GM19239 (cell line): ENCODE results near the gene MUC22.
"Not testable (repeated sequence)": the region's sequence is repeated elsewhere in the genome, so short reads cannot be mapped to it uniquely, and the experiment has no call there.

Experiments
- DNase-seq: peaks from one replicate; pipeline ENCODE4 v3.0.0; 2011; ENCODE audit warnings: low spot score; ENCODE audit not compliant: insufficient read length
- FAIRE-seq: peaks from 2 replicates; lab custom pipeline; 2011; peaks lifted over from hg19 to GRCh38; lab: Jason Lieb, UNC

The MUC22 gene

GRCh38 chr6:30991891-30992290 lies 18.4 kb upstream of the MUC22 start:
- no peak for FAIRE-seq
- DNase-seq, result no peak

GRCh38 chr6:30997301-30997700 lies 13.0 kb upstream of the MUC22 start:
- no peak for FAIRE-seq
- no peak for DNase-seq

GRCh38 chr6:30998785-30999184 lies 11.5 kb upstream of the MUC22 start:
- no peak for DNase-seq
- FAIRE-seq, result no peak

GRCh38 chr6:31000067-31000860 lies 10.0 kb upstream of the MUC22 start:
- not testable (repeated sequence) for DNase-seq, FAIRE-seq

GRCh38 chr6:31001281-31001888 lies 8.9 kb upstream of the MUC22 start:
- no peak for FAIRE-seq
- no peak for DNase-seq

- no peak for DNase-seq
- FAIRE-seq, result no peak
These were observed 7.8 kb upstream of the MUC22 start for GRCh38 chr6:31002471-31002870.

DNA sequence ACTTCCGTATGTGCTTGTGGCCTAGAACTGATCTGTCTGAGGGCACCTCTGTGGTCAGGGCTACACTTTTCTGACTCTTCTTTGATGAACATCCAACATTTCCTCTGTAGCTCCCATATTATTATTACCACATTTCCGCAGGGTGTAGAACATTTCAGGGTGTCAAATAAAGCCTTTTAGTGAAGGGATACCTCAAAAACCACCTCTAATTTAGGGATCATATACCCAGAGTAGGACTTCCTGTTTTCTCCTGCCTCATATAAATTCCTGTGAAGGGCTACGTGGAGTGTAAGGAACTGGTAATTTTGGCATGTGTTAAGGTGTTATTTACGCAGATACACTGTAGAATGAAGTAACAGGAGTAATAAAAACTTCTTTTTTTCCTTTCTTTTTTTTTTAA lies 5.5 kb upstream of the MUC22 start:
- FAIRE-seq (no peak), DNase-seq (no peak)

DNA sequence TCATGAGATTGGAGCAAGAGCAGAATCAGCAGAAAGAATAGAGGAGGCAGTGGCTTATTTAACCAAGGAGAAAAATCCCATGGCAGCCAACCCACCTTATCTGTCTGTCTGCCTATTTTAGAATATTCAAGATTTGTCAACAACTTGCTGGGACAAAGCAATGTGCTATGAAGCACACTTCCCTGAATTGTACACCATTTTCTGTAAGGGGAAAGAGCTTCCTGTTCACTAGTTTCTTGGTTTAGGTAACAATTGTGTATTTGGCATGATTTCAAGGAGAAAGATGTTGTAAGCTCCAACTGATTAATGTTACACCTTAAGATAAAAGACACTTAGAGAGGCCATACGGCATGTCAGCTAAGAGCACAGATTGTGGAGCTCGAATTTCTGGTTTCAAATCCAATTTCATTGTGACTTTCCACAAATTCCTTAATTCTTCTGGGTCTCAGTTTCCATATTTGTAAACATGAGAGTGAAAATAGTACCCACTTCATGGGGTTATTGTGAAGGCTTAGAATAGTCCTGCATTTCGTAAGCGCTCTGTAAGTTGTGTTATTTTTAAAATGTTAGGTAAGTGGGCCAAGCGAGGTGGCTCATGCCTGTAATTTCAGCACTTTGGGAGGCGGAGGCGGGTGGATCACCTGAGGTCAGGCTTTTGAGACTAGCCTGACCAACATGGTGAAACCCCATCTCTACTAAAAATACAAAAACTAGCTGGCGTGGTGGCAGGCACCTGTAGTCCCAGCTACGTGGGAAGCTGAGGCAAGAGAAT lies 4.8 kb upstream of the MUC22 start:
- FAIRE-seq (no peak), DNase-seq (no peak)

- DNase-seq, result no peak
These were observed 2.6 kb upstream of the MUC22 start for GRCh38 chr6:31007694-31008093.

GRCh38 chr6:31008165-31008564 lies 2.1 kb upstream of the MUC22 start:
- FAIRE-seq (no peak), DNase-seq (no peak)

More at GRCh38 chr6:31007694-31008093, 2.6 kb upstream of the MUC22 start:
- FAIRE-seq, result no peak

DNA sequence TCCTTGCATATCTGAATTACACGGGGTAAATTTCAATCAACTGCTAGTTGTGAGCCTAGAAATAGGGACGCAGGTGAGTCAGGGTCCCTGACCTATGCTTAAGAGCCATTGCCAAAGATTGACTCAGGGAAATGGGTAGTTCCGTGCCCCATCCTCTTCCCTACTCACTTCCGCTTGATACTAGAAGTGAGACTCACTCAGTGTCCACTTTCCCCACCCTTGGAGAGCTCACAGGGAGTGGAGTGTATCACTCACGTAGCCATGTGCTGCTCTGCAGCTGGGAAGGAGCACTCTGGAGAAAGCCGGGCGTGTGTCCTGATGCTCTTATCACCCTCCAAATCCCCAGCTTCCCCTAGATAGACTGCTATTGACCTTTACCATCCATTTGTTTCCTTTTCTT lies 543 bp upstream of the MUC22 start:
- DNase-seq (no peak), FAIRE-seq (no peak)

DNA sequence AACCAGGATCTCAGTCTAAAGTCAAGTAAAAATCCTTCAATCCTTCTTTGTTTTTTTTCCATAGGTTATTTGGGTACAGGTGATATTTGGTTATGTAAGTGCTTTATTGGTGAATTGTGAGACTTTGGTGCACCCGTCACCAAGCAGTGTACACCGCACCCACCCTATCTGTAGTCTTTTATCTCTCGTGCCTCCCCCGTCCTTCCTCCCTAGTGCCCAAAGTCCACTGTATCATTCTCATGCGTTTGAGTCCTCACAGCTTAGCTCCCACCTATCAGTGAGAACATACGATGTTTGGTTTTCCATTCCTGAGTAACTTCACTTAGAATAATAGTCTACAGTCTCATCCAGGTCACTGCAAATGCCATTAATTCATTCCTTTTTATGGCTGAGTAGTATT lies 879 bp downstream of the MUC22 start:
- FAIRE-seq (no peak), DNase-seq (no peak)

DNA sequence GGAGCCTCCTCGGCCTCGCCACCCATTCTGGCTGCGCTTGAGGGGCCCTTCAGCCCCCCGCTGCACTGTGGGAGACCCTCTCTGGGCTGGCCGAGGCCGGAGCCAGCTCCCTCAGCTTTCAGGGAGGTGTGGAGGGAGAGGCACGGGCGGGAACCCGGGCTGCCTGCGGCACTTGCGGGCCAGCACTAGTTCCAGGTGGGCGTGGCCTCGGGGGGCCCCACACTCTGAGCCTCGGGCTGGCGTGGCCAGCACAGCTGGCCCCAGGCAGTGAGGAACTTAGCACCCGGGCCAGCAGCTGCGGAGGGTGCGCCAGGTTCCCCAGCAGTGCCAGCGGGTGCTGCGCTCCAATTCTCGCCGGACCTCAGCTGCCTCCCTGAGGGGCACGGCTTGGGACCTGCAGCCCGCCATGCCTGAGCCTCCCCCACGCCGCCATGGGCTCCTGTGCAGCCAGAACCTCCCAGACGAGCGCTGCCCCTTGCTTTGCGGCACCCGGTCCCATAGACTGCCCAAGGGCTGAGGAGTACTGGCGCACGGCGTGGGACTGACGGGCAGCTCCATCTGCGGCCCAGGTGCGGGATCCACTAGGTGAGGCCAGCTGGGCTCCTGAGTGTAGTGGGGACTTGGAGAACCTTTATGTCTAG lies 6.5 kb downstream of the MUC22 start:
- DNase-seq, result no peak
- FAIRE-seq, result no peak

- FAIRE-seq, DNase-seq: not testable (repeated sequence)
These were observed 7.2 kb downstream of the MUC22 start for GRCh38 chr6:31017436-31017835.

DNA sequence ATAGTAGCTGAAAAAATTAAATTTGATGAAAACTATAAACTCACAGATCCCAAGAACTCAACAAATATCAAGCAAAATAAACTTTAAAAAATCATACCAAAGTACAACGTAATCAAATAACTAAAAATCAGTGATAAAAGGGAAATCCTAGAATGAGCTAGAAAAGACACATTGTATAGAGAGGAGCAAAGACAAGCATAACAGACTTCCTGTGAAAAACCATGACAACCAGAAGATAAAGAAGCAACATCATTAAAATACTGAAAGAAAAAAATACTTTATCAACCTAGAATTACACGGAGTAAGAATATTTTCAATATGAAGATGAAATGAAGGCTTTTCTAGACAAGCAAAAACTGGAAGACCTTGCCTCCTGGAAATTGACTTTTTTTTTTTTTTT lies 9.8 kb downstream of the MUC22 start:
- FAIRE-seq, result no peak
- no peak for DNase-seq

DNA sequence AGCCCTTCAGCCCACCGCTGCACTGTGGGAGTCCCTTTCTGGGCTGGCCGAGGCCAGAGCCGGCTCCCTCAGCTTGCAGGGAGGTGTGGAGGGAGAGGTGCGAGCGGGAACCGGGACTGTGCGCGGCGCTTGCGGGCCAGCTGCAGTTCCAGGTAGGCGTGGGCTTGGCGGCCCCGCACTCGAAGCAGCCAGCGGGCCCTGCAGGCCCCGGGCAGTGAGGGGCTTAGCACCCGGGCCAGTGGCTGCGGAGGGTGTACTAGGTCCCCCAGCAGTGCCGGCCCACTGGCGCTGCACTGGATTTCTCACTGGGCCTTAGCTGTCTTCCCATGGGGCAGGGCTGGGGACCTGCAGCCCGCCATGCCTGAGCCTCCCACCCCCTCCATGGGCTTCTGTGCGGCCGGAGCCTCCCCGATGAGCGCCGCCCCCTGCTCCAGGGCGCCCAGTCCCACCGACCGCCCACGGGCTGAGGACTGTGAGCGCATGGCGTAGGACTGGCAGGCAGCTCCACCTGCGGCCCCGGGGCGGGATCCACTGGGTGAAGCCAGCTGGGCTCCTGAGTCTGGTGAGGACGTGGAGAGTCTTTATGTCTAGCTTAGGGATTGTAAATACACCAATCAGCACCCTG lies 10.5 kb downstream of the MUC22 start:
- DNase-seq, FAIRE-seq: not testable (repeated sequence)

- DNase-seq, FAIRE-seq: not testable (repeated sequence)
These were observed 11.6 kb downstream of the MUC22 start for GRCh38 chr6:31021705-31022531.

- no peak for FAIRE-seq
- DNase-seq, result no peak
These were observed 15.3 kb downstream of the MUC22 start for GRCh38 chr6:31025595-31025994.

DNA sequence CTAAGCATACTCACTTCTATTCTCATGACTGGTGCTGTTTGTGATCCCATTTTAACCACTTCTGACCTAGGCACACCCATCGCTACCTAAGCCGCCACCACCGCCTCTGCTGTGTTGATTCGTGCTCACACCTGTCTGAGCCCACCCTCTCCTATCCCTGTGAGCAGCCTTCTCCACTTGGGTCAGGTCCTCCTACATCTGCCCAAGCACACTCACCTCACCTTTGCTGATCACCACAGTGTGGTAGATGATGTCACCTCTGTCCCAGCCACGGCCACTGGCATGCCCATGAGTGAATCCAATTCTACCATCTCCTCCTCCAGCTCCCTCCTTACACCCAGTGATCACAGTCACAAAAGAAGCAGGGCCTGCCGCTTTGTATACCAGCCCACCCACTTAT lies 20.8 kb downstream of the MUC22 start:
- FAIRE-seq, result no peak
- DNase-seq, result no peak
